Measurements from ENCODE around the gene MSANTD2. TPM values are rescaled to one million over a fixed set of nuclear protein-coding genes. Genes with fewer than 3 reads are reported as not detected.
A peak's percentile ranks its signal among the peaks of the same experiment; 100 is the strongest.

Gene MSANTD2
- total RNA-seq, 2 experiments from 2014 or later, result 6.1 to 6.4 TPM

GRCh38 chr11:124725719-124726105, 74.5 kb downstream of the MSANTD2 start:
- H3K9me3 Mint-ChIP-seq, result no peaks in the 10 kb centered on the region
- H3K27ac Mint-ChIP-seq, result no peak overlapping the region

GRCh38 chr11:124724979-124725718, 75.1 kb downstream of the MSANTD2 start:
- Mint-ChIP-seq H3K4me1 (ENCODE audit: low read depth) (peaks cover 9% of the 10 kb centered on the region), H3K36me3 (no peaks in the 10 kb centered on the region), H3K9me3 (no peaks in the 10 kb centered on the region), H3K4me3 (no peak overlapping the region), H3K27me3 (peaks cover 11% of the 10 kb centered on the region), H3K27ac (no peak overlapping the region)
- DNase-seq, result no peak
- intact Hi-C loops (cut with micrococcal nuclease), result no loop called here
- CTCF ChIA-PET, result no interaction called here
- POLR2A ChIA-PET, result no interaction called here

More at GRCh38 chr11:124725719-124726105, 74.5 kb downstream of the MSANTD2 start:
- Mint-ChIP-seq H3K36me3 (no peaks in the 10 kb centered on the region), H3K4me1 (ENCODE audit: low read depth) (peaks cover 9% of the 10 kb centered on the region), H3K27me3 (peaks cover 11% of the 10 kb centered on the region), H3K4me3 (no peak overlapping the region)
- ChIA-PET CTCF (no interaction called here), POLR2A (no interaction called here)
- intact Hi-C loops (cut with micrococcal nuclease), result no loop called here
- DNase-seq, result no peak

GRCh38 chr11:124722176-124722575, 78.0 kb downstream of the MSANTD2 start:
- POLR2A ChIA-PET, result no interaction called here
- H3K36me3 Mint-ChIP-seq, result no peaks in the 10 kb centered on the region

GRCh38 chr11:124719534-124719933, 80.7 kb downstream of the MSANTD2 start:
- CTCF ChIA-PET, result no interaction called here
- Mint-ChIP-seq H3K27ac (no peak overlapping the region), H3K36me3 (no peaks in the 10 kb centered on the region), H3K4me1 (ENCODE audit: low read depth) (peaks cover 20% of the 10 kb centered on the region), H3K4me3 (no peak overlapping the region), H3K9me3 (no peaks in the 10 kb centered on the region), H3K27me3 (peaks cover 32% of the 10 kb centered on the region)
- intact Hi-C loops (cut with micrococcal nuclease), result no loop called here
- no peak for DNase-seq
- POLR2A ChIA-PET, result no interaction called here

More at GRCh38 chr11:124722176-124722575, 78.0 kb downstream of the MSANTD2 start:
- CTCF ChIA-PET, result no interaction called here
- Mint-ChIP-seq H3K27ac (no peak overlapping the region), H3K9me3 (no peaks in the 10 kb centered on the region), H3K4me1 (ENCODE audit: low read depth) (peaks cover 20% of the 10 kb centered on the region), H3K27me3 (peaks cover 27% of the 10 kb centered on the region), H3K4me3 (no peak overlapping the region)
- intact Hi-C loops (cut with micrococcal nuclease), result no loop called here
- DNase-seq, result no peak

- POLR2A ChIA-PET, result no interaction called here
- CTCF ChIA-PET, result interaction anchor here (1.2 kb wide), 1 partner anchor 34 kb away, joined by 5 read pairs; the partner anchor contains the start of gene VSIG2
- Mint-ChIP-seq H3K4me3 (no peak overlapping the region), H3K27ac (no peak overlapping the region), H3K4me1 (ENCODE audit: low read depth) (peaks cover 20% of the 10 kb centered on the region), H3K27me3 (peaks cover 32% of the 10 kb centered on the region), H3K36me3 (no peaks in the 10 kb centered on the region), H3K9me3 (no peaks in the 10 kb centered on the region)
- DNase-seq, result no peak
- intact Hi-C loops (cut with micrococcal nuclease), result no loop called here
Measured at GRCh38 chr11:124718801-124719200, 81.4 kb downstream of the MSANTD2 start.

- H3K27ac Mint-ChIP-seq, result no peak overlapping the region
- POLR2A ChIA-PET, result no interaction called here
Measured at GRCh38 chr11:124717786-124718651, 82.2 kb downstream of the MSANTD2 start.

GRCh38 chr11:124717421-124717785, 82.8 kb downstream of the MSANTD2 start:
- CTCF ChIA-PET, result interaction anchor here (0.8 to 1.9 kb wide), 3 partner anchors 35 to 48 kb away, joined by 3 to 10 read pairs (median 5); partner anchors contain the start of gene VSIG2
- Mint-ChIP-seq H3K27me3 (peaks cover 28% of the 10 kb centered on the region), H3K27ac (no peak overlapping the region)

More at GRCh38 chr11:124717786-124718651, 82.2 kb downstream of the MSANTD2 start:
- intact Hi-C loops (cut with micrococcal nuclease), result no loop called here
- Mint-ChIP-seq H3K4me1 (ENCODE audit: low read depth) (peaks cover 20% of the 10 kb centered on the region), H3K27me3 (peaks cover 32% of the 10 kb centered on the region), H3K9me3 (no peaks in the 10 kb centered on the region), H3K4me3 (peak overlapping the region; percentile 64), H3K36me3 (no peaks in the 10 kb centered on the region)
- CTCF ChIA-PET, result interaction anchor here (0.8 to 1.9 kb wide), 3 partner anchors 35 to 49 kb away, joined by 3 to 10 read pairs (median 5); partner anchors contain the start of gene VSIG2
- DNase-seq, result peak; percentile 33

GRCh38 chr11:124716591-124716990, 83.6 kb downstream of the MSANTD2 start:
- DNase-seq, result no peak
- Mint-ChIP-seq H3K36me3 (no peaks in the 10 kb centered on the region), H3K27me3 (peaks cover 30% of the 10 kb centered on the region), H3K9me3 (no peaks in the 10 kb centered on the region), H3K4me1 (ENCODE audit: low read depth) (peaks cover 11% of the 10 kb centered on the region), H3K4me3 (no peak overlapping the region), H3K27ac (no peak overlapping the region)
- intact Hi-C loops (cut with micrococcal nuclease), result no loop called here
- ChIA-PET POLR2A (no interaction called here), CTCF (interaction anchor here (1.9 kb wide), 1 partner anchor 47 kb away, joined by 10 read pairs; no protein-coding TSS in a partner anchor)

More at GRCh38 chr11:124717421-124717785, 82.8 kb downstream of the MSANTD2 start:
- POLR2A ChIA-PET, result no interaction called here
- Mint-ChIP-seq H3K4me1 (ENCODE audit: low read depth) (peaks cover 15% of the 10 kb centered on the region), H3K9me3 (no peaks in the 10 kb centered on the region), H3K4me3 (peak overlapping the region; percentile 64), H3K36me3 (no peaks in the 10 kb centered on the region)
- no peak for DNase-seq
- intact Hi-C loops (cut with micrococcal nuclease), result no loop called here

Other genes with a start within 250 kb of the MSANTD2 start
- not detected for gene OR8A1, start 230.4 kb downstream of the MSANTD2 start, total RNA-seq
- not detected for gene PANX3, start 189.0 kb downstream of the MSANTD2 start, total RNA-seq
- 10 to 100 TPM; 33.5 to 34.5 TPM for gene TBRG1, start 177.5 kb downstream of the MSANTD2 start, total RNA-seq
- 10 to 100 TPM; 11.8 to 12.1 TPM for gene SIAE, start 126.7 kb downstream of the MSANTD2 start, total RNA-seq
- 1 to 10 TPM; 5.0 to 6.7 TPM for gene SPA17, start 126.5 kb downstream of the MSANTD2 start, total RNA-seq
- gene NRGN, start 60.5 kb downstream of the MSANTD2 start, total RNA-seq, result 10 to 100 TPM; 15.3 to 17.0 TPM
- gene VSIG2, start 48.2 kb downstream of the MSANTD2 start, total RNA-seq, result under 1 TPM; 0.31 to 0.34 TPM
- under 1 TPM; 0.64 to 0.75 TPM for gene ESAM, start 38.1 kb downstream of the MSANTD2 start, total RNA-seq
- 10 to 100 TPM in 1 of 2 experiments, 1 to 10 TPM in 1; 9.0 to 10.4 TPM for gene ROBO3, start 65.0 kb upstream of the MSANTD2 start, total RNA-seq
- gene ROBO4, start 97.5 kb upstream of the MSANTD2 start, total RNA-seq, result not detected
- not detected for gene HEPN1, start 118.8 kb upstream of the MSANTD2 start, total RNA-seq
- gene HEPACAM, start 135.6 kb upstream of the MSANTD2 start, total RNA-seq, result not detected
- gene CCDC15, start 153.8 kb upstream of the MSANTD2 start, total RNA-seq, result 1 to 10 TPM; 5.6 to 6.4 TPM